Ureter (tissue), 1 donor: ENCODE data around the gene KIAA0232. TPM values are rescaled to one million over a fixed set of nuclear protein-coding genes. Genes with fewer than 3 reads are reported as not detected.
"Not testable (repeated sequence)": the region's sequence is repeated elsewhere in the genome, so short reads cannot be mapped to it uniquely, and the experiment has no call there.

Source experiments
- DNase-seq: peaks from one replicate; pipeline ENCODE4 v3.0.0-alpha.2; 2020; ENCODE audit warnings: low spot score
- total RNA-seq: library from RNA; stranded (reverse); gene quantifications from one replicate; pipeline ENCODE4 v1.2.4, GENCODE V29; 2023
- donor health status: DM: yes; HTN: yes; CAD: no.

Gene KIAA0232
- total RNA-seq, 1 donor from 2014 or later: 40.4 TPM

- no peak for DNase-seq
Measured at GRCh38 chr4:6773616-6774540, 8.6 kb upstream of the KIAA0232 start.

- no peak for DNase-seq
Measured at GRCh38 chr4:6775746-6776145, 6.8 kb upstream of the KIAA0232 start.

- DNase-seq: no peak
Measured at GRCh38 chr4:6776920-6777635, 5.4 kb upstream of the KIAA0232 start.

GRCh38 chr4:6777636-6778281, 4.8 kb upstream of the KIAA0232 start:
- no peak for DNase-seq

- DNase-seq: no peak
Measured at GRCh38 chr4:6778435-6778834, 4.1 kb upstream of the KIAA0232 start.

- no peak for DNase-seq
Measured at GRCh38 chr4:6779667-6780565, 2.6 kb upstream of the KIAA0232 start.

- no peak for DNase-seq
Measured at GRCh38 chr4:6781113-6781512, 1.4 kb upstream of the KIAA0232 start.

GRCh38 chr4:6781561-6781960, 966 bp upstream of the KIAA0232 start:
- DNase-seq: no peak

GRCh38 chr4:6782846-6783110, 251 bp downstream of the KIAA0232 start:
- no peak for DNase-seq

GRCh38 chr4:6783111-6783981, 819 bp downstream of the KIAA0232 start:
- peak; percentile 93 for DNase-seq

- DNase-seq: no peak
Measured at GRCh38 chr4:6785572-6785925, 3.0 kb downstream of the KIAA0232 start.

GRCh38 chr4:6788123-6788522, 5.6 kb downstream of the KIAA0232 start:
- DNase-seq: no peak

GRCh38 chr4:6791245-6791644, 8.7 kb downstream of the KIAA0232 start:
- DNase-seq: not testable (repeated sequence)

- not testable (repeated sequence) for DNase-seq
Measured at GRCh38 chr4:6791796-6792195, 9.3 kb downstream of the KIAA0232 start.

- no peak for DNase-seq
Measured at GRCh38 chr4:6794189-6794588, 11.7 kb downstream of the KIAA0232 start.

GRCh38 chr4:6795821-6796220, 13.3 kb downstream of the KIAA0232 start:
- no peak for DNase-seq

GRCh38 chr4:6797368-6797767, 14.8 kb downstream of the KIAA0232 start:
- DNase-seq: not testable (repeated sequence)

- DNase-seq: no peak
Measured at GRCh38 chr4:6799091-6799490, 16.6 kb downstream of the KIAA0232 start.

GRCh38 chr4:6802025-6802424, 19.5 kb downstream of the KIAA0232 start:
- DNase-seq: no peak

- no peak for DNase-seq
Measured at GRCh38 chr4:6802626-6803025, 20.1 kb downstream of the KIAA0232 start.

GRCh38 chr4:6803246-6803645, 20.7 kb downstream of the KIAA0232 start:
- no peak for DNase-seq
